ENCODE results near the gene HABP2.

HABP2 gene

GRCh38 chr10:113552701-113553100, at the start of gene HABP2:
Gene HABP2 (plus strand): TSS chr10:113553053. CDS start chr10:113553122, 69 bp downstream.
- no peak for DNase-seq

- DNase-seq, result peak; percentile 62
Measured at GRCh38 chr10:113503930-113504329, 48.9 kb upstream of the HABP2 start.

- DNase-seq, result no peak
Measured at GRCh38 chr10:113504423-113504822, 48.4 kb upstream of the HABP2 start.

GRCh38 chr10:113506476-113506875, 46.4 kb upstream of the HABP2 start:
- DNase-seq, result peak; percentile 12

- DNase-seq, result no peak
Measured at GRCh38 chr10:113511419-113511818, 41.4 kb upstream of the HABP2 start.

GRCh38 chr10:113515161-113515560, 37.7 kb upstream of the HABP2 start:
- DNase-seq, result peak; percentile 17

- DNase-seq, result no peak
Measured at GRCh38 chr10:113515601-113516000, 37.3 kb upstream of the HABP2 start.

GRCh38 chr10:113516061-113516460, 36.8 kb upstream of the HABP2 start:
- no peak for DNase-seq

GRCh38 chr10:113517165-113517900, 35.5 kb upstream of the HABP2 start:
- DNase-seq, result no peak

- no peak for DNase-seq
Measured at GRCh38 chr10:113517901-113518260, 35.0 kb upstream of the HABP2 start.

GRCh38 chr10:113518415-113518814, 34.4 kb upstream of the HABP2 start:
- no peak for DNase-seq

GRCh38 chr10:113518816-113519591, 33.8 kb upstream of the HABP2 start:
- DNase-seq, result no peak

- DNase-seq, result no peak
Measured at GRCh38 chr10:113519681-113520115, 33.2 kb upstream of the HABP2 start.

GRCh38 chr10:113520261-113520660, 32.6 kb upstream of the HABP2 start:
- no peak for DNase-seq

GRCh38 chr10:113520690-113521474, 32.0 kb upstream of the HABP2 start:
- DNase-seq, result peak; percentile 66

GRCh38 chr10:113521475-113521795, 31.4 kb upstream of the HABP2 start:
- no peak for DNase-seq

- DNase-seq, result no peak
Measured at GRCh38 chr10:113522460-113522859, 30.4 kb upstream of the HABP2 start.

GRCh38 chr10:113523071-113523470, 29.8 kb upstream of the HABP2 start:
- DNase-seq, result no peak

GRCh38 chr10:113523628-113524027, 29.2 kb upstream of the HABP2 start:
- DNase-seq, result no peak

- no peak for DNase-seq
Measured at GRCh38 chr10:113524120-113524519, 28.7 kb upstream of the HABP2 start.

- no peak for DNase-seq
Measured at GRCh38 chr10:113524539-113525490, 28.0 kb upstream of the HABP2 start.

GRCh38 chr10:113525713-113526112, 27.1 kb upstream of the HABP2 start:
- DNase-seq, result no peak

Data from inflammatory macrophage treated with lipopolysaccharide for 4 hours (primary cell).